IMR-90 (cell line): ENCODE data around the gene RNF31. TPM values are rescaled to one million over a fixed set of nuclear protein-coding genes. Genes with fewer than 3 reads are reported as not detected.

ENCODE experiments used
- ATAC-seq: fragments of 200-7000 bp; cut with Tn5 transposase; 2 replicates; pipeline ENCODE4 v1.9.1; 2020; ENCODE audit warnings: low read depth, mild to moderate bottlenecking, moderate library complexity
- BruUV-seq: library from RNA; stranded (reverse); fragments of 400-500 nt; replicated peaks from 2 replicates; lab custom pipeline; 2021; lab: Mats Ljungman, UMichigan
- CTCF ChIA-PET: fragments of 300-600 bp; formaldehyde crosslinking; extraction: SDS; loops from one replicate; lab custom pipeline; 2021; ENCODE audit warnings: antibody characterized with exemption; lab: Yijun Ruan, JAX
- POLR2A ChIA-PET: fragments of 300-600 bp; sonication (Branson Sonifier 250); formaldehyde crosslinking; loops from one replicate; lab custom pipeline; 2022; ENCODE audit warnings: antibody characterized with exemption; ENCODE audit not compliant: unreplicated experiment; lab: Charles Lee
- DNase-seq: peaks from one replicate; pipeline ENCODE4 v3.0.0; 2013
- H2AFZ ChIP-seq: replicated peaks from 2 replicates; pipeline ENCODE3; 2013; ENCODE audit warnings: low read length, mild to moderate bottlenecking; ENCODE audit not compliant: poor library complexity
- H2AK5ac ChIP-seq: 2 replicates; pipeline ENCODE4 v1.6.1; 2013; ENCODE audit warnings: low read depth, low read length, inconsistent platforms
- H2AK9ac ChIP-seq: replicated peaks from 2 replicates; pipeline ENCODE3; 2013; ENCODE audit warnings: mild to moderate bottlenecking, low read depth, low read length, moderate library complexity; ENCODE audit not compliant: poor library complexity
- H2BK120ac ChIP-seq: 2 replicates; pipeline ENCODE4 v1.6.1; 2013; ENCODE audit warnings: low read depth, low read length, inconsistent platforms
- H2BK15ac ChIP-seq: 3 replicates; pipeline ENCODE4 v1.6.1; 2013; ENCODE audit warnings: low read depth, low read length, inconsistent platforms
- H2BK20ac ChIP-seq: 2 replicates; pipeline ENCODE4 v1.6.1; 2013; ENCODE audit warnings: low read depth, mild to moderate bottlenecking, inconsistent platforms, low read length, moderate library complexity
- H2BK5ac ChIP-seq: 2 replicates; pipeline ENCODE4 v1.6.1; 2013; ENCODE audit warnings: mild to moderate bottlenecking, low read depth, low read length, inconsistent platforms; ENCODE audit not compliant: poor library complexity, severe bottlenecking
- H3K14ac ChIP-seq: replicated peaks from 2 replicates; pipeline ENCODE4 v1.6.1; 2013; ENCODE audit warnings: low read depth, low read length, inconsistent platforms
- H3K18ac ChIP-seq: 2 replicates; pipeline ENCODE4 v1.6.1; 2013; ENCODE audit warnings: low read depth, low read length, control low read depth
- H3K23ac ChIP-seq: 2 replicates; pipeline ENCODE4 v1.6.1; 2013; ENCODE audit warnings: low read depth, low read length, inconsistent platforms
- H3K27ac ChIP-seq: 2 replicates; pipeline ENCODE4 v1.5.1; 2013; ENCODE audit warnings: mild to moderate bottlenecking, control low read depth, low read length; ENCODE audit not compliant: insufficient read depth
- H3K27me3 ChIP-seq: 2 replicates; pipeline ENCODE4 v1.6.1; 2013; ENCODE audit warnings: low read length; ENCODE audit not compliant: control insufficient read depth, insufficient read depth
- H3K36me3 ChIP-seq: 2 replicates; pipeline ENCODE4 v1.6.1; 2013; ENCODE audit warnings: low read length, mixed read lengths; ENCODE audit not compliant: control insufficient read depth, insufficient read depth
- H3K4ac ChIP-seq: 2 replicates; pipeline ENCODE4 v1.6.1; 2013; ENCODE audit warnings: low read depth, low read length, inconsistent platforms
- H3K4me1 ChIP-seq: 2 replicates; pipeline ENCODE4 v1.6.1; 2013; ENCODE audit warnings: low read length, mixed read lengths; ENCODE audit not compliant: control insufficient read depth, insufficient read depth
- H3K4me2 ChIP-seq: 2 replicates; pipeline ENCODE4 v1.6.1; 2013; ENCODE audit warnings: low read depth, mild to moderate bottlenecking, control low read depth, low read length, moderate library complexity
- H3K4me3 ChIP-seq: 2 replicates; pipeline ENCODE4 v1.5.1; 2013; ENCODE audit warnings: low read depth, mild to moderate bottlenecking, control low read depth, low read length, moderate library complexity; ENCODE audit not compliant: insufficient read depth
- H3K56ac ChIP-seq: 2 replicates; pipeline ENCODE4 v1.6.1; 2013; ENCODE audit warnings: low read length, inconsistent platforms; ENCODE audit not compliant: insufficient read depth; ENCODE audit errors: extremely low read depth
- H3K79me1 ChIP-seq, 2 experiments: 2 replicates each; pipeline ENCODE4 v1.6.1; 2013; ENCODE audit warnings: low read length in 2 of 2, inconsistent platforms in 1 of 2, low read depth in 1 of 2
- H3K9ac ChIP-seq: 2 replicates; pipeline ENCODE4 v1.6.1; 2013; ENCODE audit warnings: low read depth, low read length, control low read depth
- H3K9me1 ChIP-seq: 2 replicates; pipeline ENCODE4 v1.6.1; 2013; ENCODE audit warnings: low read length, inconsistent platforms; ENCODE audit not compliant: insufficient read depth
- H3K9me3 ChIP-seq: 2 replicates; pipeline ENCODE4 v1.6.1; 2013; ENCODE audit warnings: low read length; ENCODE audit not compliant: control insufficient read depth, insufficient read depth
- H4K20me1 ChIP-seq: 2 replicates; pipeline ENCODE4 v1.6.1; 2013; ENCODE audit warnings: low read length, inconsistent platforms; ENCODE audit not compliant: insufficient read depth
- H4K5ac ChIP-seq: 2 replicates; pipeline ENCODE4 v1.6.1; 2013; ENCODE audit warnings: mild to moderate bottlenecking, low read depth, low read length, control low read depth
- H4K8ac ChIP-seq, 2 experiments: 2 replicates each; pipeline ENCODE4 v1.6.1; 2013; ENCODE audit warnings: low read depth in 2 of 2, low read length in 2 of 2, control low read depth in 1 of 2, inconsistent platforms in 1 of 2
- H4K91ac ChIP-seq: 2 replicates; pipeline ENCODE4 v1.6.1; 2013; ENCODE audit warnings: low read depth, low read length, inconsistent platforms; ENCODE audit not compliant: insufficient read depth
- BHLHE40 ChIP-seq: fragments of 150-350 bp; IDR thresholded peaks from 2 replicates; pipeline ENCODE4 v1.6.1; 2016; ENCODE audit warnings: mild to moderate bottlenecking, low read depth, low read length
- CEBPB ChIP-seq: IDR thresholded peaks from 2 replicates; pipeline ENCODE4 v1.6.1; 2012; ENCODE audit warnings: low read depth, low read length, improper control_type of control experiment
- CTCF ChIP-seq: conservative IDR thresholded peaks from 2 replicates; pipeline ENCODE4 v1.5.1; 2012; ENCODE audit warnings: mild to moderate bottlenecking, low read depth, low read length, improper control_type of control experiment
- MAFK ChIP-seq: IDR thresholded peaks from 2 replicates; pipeline ENCODE4 v1.6.1; 2012; ENCODE audit warnings: low read depth, low read length, improper control_type of control experiment
- MAZ ChIP-seq: IDR thresholded peaks from 2 replicates; pipeline ENCODE4 v1.6.1; 2012; ENCODE audit warnings: low read depth, mild to moderate bottlenecking, low read length, improper control_type of control experiment, moderate library complexity, borderline replicate concordance
- MXI1 ChIP-seq: IDR thresholded peaks from 2 replicates; pipeline ENCODE4 v1.6.1; 2012; ENCODE audit warnings: low read depth, mild to moderate bottlenecking, low read length, moderate library complexity, borderline replicate concordance
- NFE2L2 ChIP-seq: fragments of 150-350 bp; IDR thresholded peaks from 2 replicates; pipeline ENCODE4 v1.6.1; 2016; ENCODE audit warnings: low read depth, mild to moderate bottlenecking, low read length
- POLR2A ChIP-seq: IDR thresholded peaks from 2 replicates; pipeline ENCODE4 v1.6.1; 2012; ENCODE audit warnings: mild to moderate bottlenecking, low read depth, low read length
- RAD21 ChIP-seq: IDR thresholded peaks from 2 replicates; pipeline ENCODE4 v1.6.1; 2012; ENCODE audit warnings: low read length, improper control_type of control experiment
- RCOR1 ChIP-seq: IDR thresholded peaks from 2 replicates; pipeline ENCODE4 v1.6.1; 2012; ENCODE audit warnings: mild to moderate bottlenecking, low read length, improper control_type of control experiment; ENCODE audit not compliant: insufficient replicate concordance
- SMC3 ChIP-seq: fragments of 150-350 bp; IDR thresholded peaks from 2 replicates; pipeline ENCODE4 v1.6.1; 2016; ENCODE audit warnings: low read depth, mild to moderate bottlenecking, antibody characterized with exemption, low read length, moderate library complexity
- WGBS, 2 experiments: methylation state at CpG; one replicate each; pipeline versions ENCODE4 v1.1.5 to v1.1.7; 2013; ENCODE audit warnings: missing lambda C conversion rate in 2 of 2; ENCODE audit not compliant: insufficient read length in 1 of 2; ENCODE audit errors: extremely low coverage in 2 of 2; 5-methylcytosine and 5-hydroxymethylcytosine counted together
- dilution Hi-C: fragments of 300-500 bp; cut with HindIII; formaldehyde crosslinking; loops from one replicate; pipeline ENCODE4 v1.14.3; 2018; ENCODE audit warnings: low sequenced_read_pairs; ENCODE audit not compliant: unreplicated experiment
- in situ Hi-C: fragments of 300-500 bp; cut with MboI; formaldehyde crosslinking; loops from 3 replicates; pipeline ENCODE4 v1.14.3; 2019; ENCODE audit warnings: low sequenced_read_pairs, inconsistent platforms, mixed read lengths
- intact Hi-C: fragments of 100-400 bp; cut with micrococcal nuclease; formaldehyde crosslinking; loops from 2 replicates; pipeline ENCODE4 v1.10.0; 2022
- polyA plus RNA-seq, 3 experiments: library from polyadenylated mRNA; depleted of rRNA; stranded (reverse); fragments of >200 nt; gene quantifications; 2 replicates each; pipeline ENCODE4 v1.2.3, GENCODE V29; 2012; ENCODE audit warnings: low replicate concordance in 1 of 3
- total RNA-seq: library from RNA; depleted of rRNA; stranded (reverse); fragments of >200 nt; gene quantifications from 2 replicates; pipeline ENCODE4 v1.2.3, GENCODE V29; 2012

The RNF31 gene
- total and polyA plus RNA-seq, 2 of the 4 experiments (the other 2 are of a cell fraction), result 31.6 to 37.5 TPM

GRCh38 chr14:24150993-24151392 lies 3.7 kb downstream of the RNF31 start:
- peaks cover 52% of the 10 kb centered on the region for H3K36me3 ChIP-seq
- BruUV-seq, result no TSS peak
- H3K9me3 ChIP-seq, result no peaks in the 10 kb centered on the region
- H3K27me3 ChIP-seq, result no peaks in the 10 kb centered on the region
- POLR2A ChIA-PET, result no interaction called here
- WGBS, 2 experiments, result 88% methylated on average over 4 of the region's 9 CpGs; no CpG with 5 or more reads in 1 of the 2 experiments
- H2BK120ac ChIP-seq, result no peak overlapping the region
- H2AFZ ChIP-seq, result no peak overlapping the region
- no peak overlapping the region for H3K9ac ChIP-seq
- dilution Hi-C loops, result no loop called here
- ATAC-seq (no peak), DNase-seq (no peak)
- no peak overlapping the region for H3K14ac ChIP-seq
- TF ChIP-seq POLR2A, result no peak
- no peak for TF ChIP-seq RAD21
- no peak for TF ChIP-seq RCOR1
- TF ChIP-seq SMC3, result no peak
- no peak for TF ChIP-seq BHLHE40
- TF ChIP-seq MXI1, result no peak
- no peak for TF ChIP-seq CEBPB
- TF ChIP-seq MAZ, result no peak
- no peak for TF ChIP-seq CTCF
- TF ChIP-seq NFE2L2, result no peak
- no peak for TF ChIP-seq MAFK
- intact Hi-C loops, result no loop called here
- no peak overlapping the region for H3K4me2 ChIP-seq
- no peak overlapping the region for H2BK15ac ChIP-seq
- no peak overlapping the region for H2AK5ac ChIP-seq
- H4K8ac ChIP-seq, result no peak overlapping the region
- no peak overlapping the region for H2BK20ac ChIP-seq
- H4K20me1 ChIP-seq, result peaks cover 10% of the 10 kb centered on the region
- H3K9me1 ChIP-seq, result no peaks in the 10 kb centered on the region
- no peak overlapping the region for H3K4ac ChIP-seq
- in situ Hi-C loops, result no loop called here
- no peak overlapping the region for H3K56ac ChIP-seq
- no peak overlapping the region for H2BK5ac ChIP-seq
- H3K4me3 ChIP-seq, result no peak overlapping the region
- H3K27ac ChIP-seq, result no peak overlapping the region
- H3K79me1 ChIP-seq, result peaks cover 21 to 44% of the 10 kb centered on the region in 2 experiments
- no peak overlapping the region for H4K5ac ChIP-seq
- no peak overlapping the region for H3K23ac ChIP-seq
- peaks cover 3% of the 10 kb centered on the region for H3K4me1 ChIP-seq
- no peak overlapping the region for H2AK9ac ChIP-seq
- CTCF ChIA-PET, result interaction anchor here (4.3 kb wide), 1 partner anchor 10 kb away, joined by 14 read pairs; the partner anchor contains the start of gene IRF9
- no peak overlapping the region for H3K18ac ChIP-seq
- H4K91ac ChIP-seq, result no peak overlapping the region
